NCI-H1092 treated with DMSO at 0.1 percent for 48 hours (cell line): Measurements from ENCODE around the gene CALN1.
"Not testable (repeated sequence)": the region's sequence is repeated elsewhere in the genome, so short reads cannot be mapped to it uniquely, and the experiment has no call there.

ENCODE experiments used
- DNase-seq: peaks from one replicate; lab custom pipeline; 2025; lab: John Stamatoyannopoulos, UW

CALN1 gene

GRCh38 chr7:71864130-71864529 lies 548.0 kb downstream of the CALN1 start:
- DNase-seq, result no peak

GRCh38 chr7:71860572-71860971 lies 551.6 kb downstream of the CALN1 start:
- DNase-seq, result no peak

- DNase-seq, result no peak
Measured at GRCh38 chr7:71857338-71857737, 554.8 kb downstream of the CALN1 start.

- no peak for DNase-seq
Measured at GRCh38 chr7:71854546-71855397, 557.4 kb downstream of the CALN1 start.

- no peak for DNase-seq
Measured at GRCh38 chr7:71851776-71852498, 560.2 kb downstream of the CALN1 start.

GRCh38 chr7:71846160-71846559 lies 566.0 kb downstream of the CALN1 start:
- DNase-seq, result no peak

GRCh38 chr7:71843676-71844075 lies 568.5 kb downstream of the CALN1 start:
- DNase-seq, result no peak

GRCh38 chr7:71842786-71843185 lies 569.4 kb downstream of the CALN1 start:
- no peak for DNase-seq

GRCh38 chr7:71842381-71842780 lies 569.8 kb downstream of the CALN1 start:
- DNase-seq, result no peak

GRCh38 chr7:71835056-71835455 lies 577.1 kb downstream of the CALN1 start:
- no peak for DNase-seq

- DNase-seq, result no peak
Measured at GRCh38 chr7:71829515-71829914, 582.6 kb downstream of the CALN1 start.

- DNase-seq, result no peak
Measured at GRCh38 chr7:71828361-71828760, 583.8 kb downstream of the CALN1 start.

- DNase-seq, result no peak
Measured at GRCh38 chr7:71826141-71826540, 586.0 kb downstream of the CALN1 start.

GRCh38 chr7:71824006-71824760 lies 588.0 kb downstream of the CALN1 start:
- no peak for DNase-seq

GRCh38 chr7:71822406-71822805 lies 589.7 kb downstream of the CALN1 start:
- not testable (repeated sequence) for DNase-seq

- no peak for DNase-seq
Measured at GRCh38 chr7:71817916-71818315, 594.2 kb downstream of the CALN1 start.

- DNase-seq, result no peak
Measured at GRCh38 chr7:71808115-71808514, 604.0 kb downstream of the CALN1 start.

- no peak for DNase-seq
Measured at GRCh38 chr7:71804256-71804655, 607.9 kb downstream of the CALN1 start.

- no peak for DNase-seq
Measured at GRCh38 chr7:71801976-71802375, 610.2 kb downstream of the CALN1 start.

GRCh38 chr7:71800321-71800720 lies 611.8 kb downstream of the CALN1 start:
- DNase-seq, result no peak

- DNase-seq, result no peak
Measured at GRCh38 chr7:71795410-71795809, 616.7 kb downstream of the CALN1 start.

GRCh38 chr7:71793251-71793650 lies 618.9 kb downstream of the CALN1 start:
- no peak for DNase-seq

GRCh38 chr7:71787513-71787912 lies 624.6 kb downstream of the CALN1 start:
- no peak for DNase-seq
